Measurements from ENCODE around the gene INTS2. TPM values are rescaled to one million over a fixed set of nuclear protein-coding genes. Genes with fewer than 3 reads are reported as not detected.

INTS2 gene
- total and polyA plus RNA-seq, 2 donors (not counting 1 experiment from before 2014, with no cell fraction given), result 3.5 to 19.5 TPM

- Mint-ChIP-seq H3K27ac (no peak overlapping the region), H3K4me3 (no peak overlapping the region), H3K9me3 (ENCODE audit: insufficient read depth) (no peaks in the 10 kb centered on the region), H3K4me1 (no peaks in the 10 kb centered on the region), H3K27me3 (no peaks in the 10 kb centered on the region)
- ATAC-seq (ENCODE audit: low read depth), result no peak
- no peaks in the 10 kb centered on the region for H3K9me3 ChIP-seq (ENCODE audit: control extremely low read depth in 1 of 3, control insufficient read depth in 2 of 3, insufficient read depth in 1 of 3, low read length in 2 of 3)
- intact Hi-C loops (cut with micrococcal nuclease), result loop anchor here (10.0 kb wide), 1 partner anchor 47 kb away; no protein-coding TSS in a partner anchor
- TF ChIP-seq CTCF (IDR thresholded peaks at IDR 0.05) (no peak), EZH2 (IDR thresholded peaks at IDR 0.05; ENCODE audit: borderline replicate concordance, insufficient read depth, low read depth, low read length, poor library complexity, severe bottlenecking) (no peak)
- CTCF ChIA-PET, result no interaction called here
- H3K4me2 ChIP-seq (replicated peaks; ENCODE audit: low read depth, low read length, poor library complexity, severe bottlenecking), result no peak overlapping the region
- H3K4me1 ChIP-seq (ENCODE audit: control insufficient read depth in 2 of 2, insufficient read depth in 2 of 2, low read length in 2 of 2), result no peaks in the 10 kb centered on the region
- no peak overlapping the region for H3K27ac ChIP-seq (ENCODE audit: low read length in 2 of 2)
- peaks cover 4% of the 10 kb centered on the region for H4K20me1 ChIP-seq (ENCODE audit: control insufficient read depth, insufficient read depth, low read length, poor library complexity, severe bottlenecking)
- WGBS (ENCODE audit: insufficient coverage), result no CpG with 5 or more reads among the region's 2 CpGs
- H3K27me3 ChIP-seq (replicated peaks in 1 of 4; ENCODE audit: control extremely low read depth in 1 of 4, control insufficient read depth in 3 of 4, insufficient read depth in 4 of 4, low read length in 3 of 4), result no peaks in the 10 kb centered on the region
- POLR2A ChIA-PET, result no interaction called here
- H3K9ac ChIP-seq (ENCODE audit: low read length), result no peak overlapping the region
- DNase-seq, result no peak
- H3K79me2 ChIP-seq (ENCODE audit: control insufficient read depth, insufficient read depth, low read length), result no peaks in the 10 kb centered on the region
- H2AFZ ChIP-seq (ENCODE audit: insufficient read depth, low read depth, low read length, poor library complexity, severe bottlenecking), result no peak overlapping the region
- H3K4me3 ChIP-seq (ENCODE audit: control extremely low read depth in 1 of 5, extremely low read depth in 1 of 5, insufficient read depth in 1 of 5, low read depth in 2 of 5, low read length in 4 of 5), result no peak overlapping the region
- peaks cover 9 to 76% of the 10 kb centered on the region in 2 experiments for H3K36me3 ChIP-seq (replicated peaks in 1 of 2; ENCODE audit: control extremely low read depth in 1 of 2, control insufficient read depth in 1 of 2, extremely low read depth in 1 of 2, insufficient read depth in 2 of 2, low read length in 1 of 2)
Observed at GRCh38 chr17:61967729-61968128, 39.9 kb upstream of the INTS2 start.

- no peaks in the 10 kb centered on the region for H3K27me3 ChIP-seq (replicated peaks in 1 of 4; ENCODE audit: control extremely low read depth in 1 of 4, control insufficient read depth in 3 of 4, insufficient read depth in 4 of 4, low read length in 3 of 4)
- DNase-seq, result no peak
- TF ChIP-seq EZH2 (IDR thresholded peaks at IDR 0.05; ENCODE audit: borderline replicate concordance, insufficient read depth, low read depth, low read length, poor library complexity, severe bottlenecking) (no peak), CTCF (IDR thresholded peaks at IDR 0.05) (no peak)
- ChIA-PET CTCF (interaction anchor here (1.3 kb wide), 1 partner anchor 143 kb away, joined by 4 read pairs; no protein-coding TSS in a partner anchor), POLR2A (no interaction called here)
- H3K4me3 ChIP-seq (ENCODE audit: control extremely low read depth in 1 of 5, extremely low read depth in 1 of 5, insufficient read depth in 1 of 5, low read depth in 2 of 5, low read length in 4 of 5), result no peak overlapping the region
- WGBS (ENCODE audit: insufficient coverage), result no CpG with 5 or more reads among the region's 1 CpG
- H3K9me3 ChIP-seq (ENCODE audit: control extremely low read depth in 1 of 3, control insufficient read depth in 2 of 3, insufficient read depth in 1 of 3, low read length in 2 of 3), result no peaks in the 10 kb centered on the region
- no peak overlapping the region for H3K27ac ChIP-seq (ENCODE audit: low read length in 2 of 2)
- H3K9ac ChIP-seq (ENCODE audit: low read length), result no peak overlapping the region
- Mint-ChIP-seq H3K27ac (no peak overlapping the region), H3K27me3 (no peaks in the 10 kb centered on the region), H3K4me3 (no peak overlapping the region), H3K9me3 (ENCODE audit: insufficient read depth) (no peaks in the 10 kb centered on the region), H3K4me1 (no peaks in the 10 kb centered on the region)
- ATAC-seq (ENCODE audit: low read depth), result no peak
- intact Hi-C loops (cut with micrococcal nuclease), result loop anchor here (10.0 kb wide), 1 partner anchor 49 kb away; no protein-coding TSS in a partner anchor
- H2AFZ ChIP-seq (ENCODE audit: insufficient read depth, low read depth, low read length, poor library complexity, severe bottlenecking), result no peak overlapping the region
- no peaks in the 10 kb centered on the region for H3K4me1 ChIP-seq (ENCODE audit: control insufficient read depth in 2 of 2, insufficient read depth in 2 of 2, low read length in 2 of 2)
- peaks cover 10 to 69% of the 10 kb centered on the region in 2 experiments for H3K36me3 ChIP-seq (replicated peaks in 1 of 2; ENCODE audit: control extremely low read depth in 1 of 2, control insufficient read depth in 1 of 2, extremely low read depth in 1 of 2, insufficient read depth in 2 of 2, low read length in 1 of 2)
- H4K20me1 ChIP-seq (ENCODE audit: control insufficient read depth, insufficient read depth, low read length, poor library complexity, severe bottlenecking), result peaks cover 4% of the 10 kb centered on the region
- no peaks in the 10 kb centered on the region for H3K79me2 ChIP-seq (ENCODE audit: control insufficient read depth, insufficient read depth, low read length)
- H3K4me2 ChIP-seq (replicated peaks; ENCODE audit: low read depth, low read length, poor library complexity, severe bottlenecking), result no peak overlapping the region
Observed at GRCh38 chr17:61966191-61966590, 38.4 kb upstream of the INTS2 start.

Data from B cell (primary cell).